HepG2 (cell line): ENCODE measurements around the gene UAP1L1. TPM values are rescaled to one million over a fixed set of nuclear protein-coding genes. Genes with fewer than 3 reads are reported as not detected.

Experiments used
- ATRX ChIP-seq: sonication (generic); formaldehyde crosslinking; IDR thresholded peaks from 2 replicates; pipeline ENCODE4 v1.4.0; 2020; ENCODE audit warnings: missing genetic modification reagents, borderline replicate concordance
- CREB1 ChIP-seq, 2 experiments: fragments of 450-650 bp in 1 of 2; IDR thresholded peaks; 2 replicates each; pipeline ENCODE4 v1.6.1; 2016 to 2017; ENCODE audit warnings: control low read depth in 1 of 2, mild to moderate bottlenecking in 1 of 2, missing compliant biosample characterization in 1 of 2, missing genetic modification characterization in 1 of 2
- NFKBIZ ChIP-seq: IDR thresholded peaks from 2 replicates; pipeline ENCODE4 v1.6.1; 2018; ENCODE audit warnings: missing genetic modification reagents, missing compliant biosample characterization
- RFX5 ChIP-seq: IDR thresholded peaks from 2 replicates; pipeline ENCODE4 v1.6.1; 2011; ENCODE audit warnings: low read depth, low read length, improper control_type of control experiment
- SMAD9 ChIP-seq: sonication (generic); formaldehyde crosslinking; IDR thresholded peaks from 2 replicates; pipeline ENCODE4 v1.5.1; 2020; ENCODE audit warnings: mild to moderate bottlenecking, missing genetic modification reagents
- SNRNP70 ChIP-seq: fragments of 200-400 bp; formaldehyde crosslinking; IDR thresholded peaks from 2 replicates; pipeline ENCODE4 v1.6.1; 2017; ENCODE audit warnings: mild to moderate bottlenecking, low read depth, low read length, moderate library complexity
- SRY ChIP-seq: sonication (generic); formaldehyde crosslinking; IDR thresholded peaks from 2 replicates; pipeline ENCODE4 v1.8.0; 2022; ENCODE audit warnings: mild to moderate bottlenecking, missing genetic modification reagents
- ZFP62 ChIP-seq: sonication (generic); formaldehyde crosslinking; IDR thresholded peaks from 2 replicates; pipeline ENCODE4 v1.4.0; 2020; ENCODE audit warnings: missing genetic modification reagents
- ZKSCAN1 ChIP-seq: fragments of 150-350 bp; IDR thresholded peaks from 2 replicates; pipeline ENCODE4 v1.6.1; 2014; ENCODE audit warnings: low read length
- ZNF546 ChIP-seq: sonication (generic); formaldehyde crosslinking; conservative IDR thresholded peaks from 2 replicates; pipeline ENCODE4 v1.8.1; 2023; ENCODE audit warnings: mild to moderate bottlenecking, missing genetic modification reagents
- ZNF564 ChIP-seq: sonication (generic); formaldehyde crosslinking; IDR thresholded peaks from 2 replicates; pipeline ENCODE4 v1.8.1; 2023; ENCODE audit warnings: mild to moderate bottlenecking, missing genetic modification reagents
- ZNF841 ChIP-seq: sonication (generic); formaldehyde crosslinking; IDR thresholded peaks from 2 replicates; pipeline ENCODE4 v1.8.1; 2023; ENCODE audit warnings: missing genetic modification reagents, borderline replicate concordance
- ZSCAN22 ChIP-seq: sonication (generic); formaldehyde crosslinking; IDR thresholded peaks from 2 replicates; pipeline ENCODE4 v1.4.0; 2020; ENCODE audit warnings: mild to moderate bottlenecking, missing genetic modification reagents
- ZZZ3 ChIP-seq: sonication (generic); formaldehyde crosslinking; IDR thresholded peaks from 2 replicates; pipeline ENCODE4 v1.4.0; 2020; ENCODE audit warnings: missing genetic modification reagents, mild to moderate bottlenecking, borderline replicate concordance
- polyA plus RNA-seq, 8 experiments: library from polyadenylated mRNA; depleted of rRNA in 3 of 8; stranded (reverse) in 7 of 8; unstranded in 1 of 8; fragments of >200 nt; fragmentation: Illumina TruSeq in 4 of 8; extraction: Trizol in 4 of 8; gene quantifications; 2 replicates each; pipeline versions ENCODE4 v1.2.1 to v1.2.3, GENCODE V29; 2011 to 2016; ENCODE audit warnings: low read depth in 4 of 8, missing spikeins in 1 of 8, mixed read lengths in 1 of 8; ENCODE audit not compliant: insufficient read depth in 1 of 8
- total RNA-seq, 5 experiments: library from RNA; depleted of rRNA; stranded (reverse); fragments of >200 nt; fragmentation: Illumina TruSeq; extraction: Trizol; gene quantifications; 2 replicates each; pipeline ENCODE4 v1.2.3, GENCODE V29; 2016; ENCODE audit warnings: low read depth in 1 of 5
- TF ChIP-seq, protein P1 (sequence below): sonication (generic); formaldehyde crosslinking; IDR thresholded peaks from 2 replicates; pipeline ENCODE4 v1.4.0; 2020; ENCODE audit warnings: missing genetic modification reagents, mild to moderate bottlenecking, borderline replicate concordance
- TF ChIP-seq, protein P2 (sequence below): sonication (generic); formaldehyde crosslinking; IDR thresholded peaks from 2 replicates; pipeline ENCODE4 v1.4.0; 2020; ENCODE audit warnings: missing genetic modification reagents
- TF ChIP-seq, protein P3 (sequence below): sonication (generic); formaldehyde crosslinking; IDR thresholded peaks from 2 replicates; pipeline ENCODE4 v1.8.1; 2023; ENCODE audit warnings: mild to moderate bottlenecking, inconsistent platforms, moderate library complexity, missing genetic modification reagents, borderline replicate concordance
- TF ChIP-seq, protein P4 (sequence below): sonication (generic); formaldehyde crosslinking; IDR thresholded peaks from 2 replicates; pipeline ENCODE4 v1.8.1; 2023; ENCODE audit warnings: mild to moderate bottlenecking, missing genetic modification reagents
- TF ChIP-seq, protein P5 (sequence below): sonication (generic); formaldehyde crosslinking; IDR thresholded peaks from 2 replicates; pipeline ENCODE4 v1.8.0; 2022; ENCODE audit warnings: mild to moderate bottlenecking, missing genetic modification reagents

The UAP1L1 gene
- total and polyA plus RNA-seq, 2 of the 13 experiments (the other 11 are each of a cell fraction or from before 2014, with no cell fraction given), result 5.4 to 6.4 TPM

DNA sequence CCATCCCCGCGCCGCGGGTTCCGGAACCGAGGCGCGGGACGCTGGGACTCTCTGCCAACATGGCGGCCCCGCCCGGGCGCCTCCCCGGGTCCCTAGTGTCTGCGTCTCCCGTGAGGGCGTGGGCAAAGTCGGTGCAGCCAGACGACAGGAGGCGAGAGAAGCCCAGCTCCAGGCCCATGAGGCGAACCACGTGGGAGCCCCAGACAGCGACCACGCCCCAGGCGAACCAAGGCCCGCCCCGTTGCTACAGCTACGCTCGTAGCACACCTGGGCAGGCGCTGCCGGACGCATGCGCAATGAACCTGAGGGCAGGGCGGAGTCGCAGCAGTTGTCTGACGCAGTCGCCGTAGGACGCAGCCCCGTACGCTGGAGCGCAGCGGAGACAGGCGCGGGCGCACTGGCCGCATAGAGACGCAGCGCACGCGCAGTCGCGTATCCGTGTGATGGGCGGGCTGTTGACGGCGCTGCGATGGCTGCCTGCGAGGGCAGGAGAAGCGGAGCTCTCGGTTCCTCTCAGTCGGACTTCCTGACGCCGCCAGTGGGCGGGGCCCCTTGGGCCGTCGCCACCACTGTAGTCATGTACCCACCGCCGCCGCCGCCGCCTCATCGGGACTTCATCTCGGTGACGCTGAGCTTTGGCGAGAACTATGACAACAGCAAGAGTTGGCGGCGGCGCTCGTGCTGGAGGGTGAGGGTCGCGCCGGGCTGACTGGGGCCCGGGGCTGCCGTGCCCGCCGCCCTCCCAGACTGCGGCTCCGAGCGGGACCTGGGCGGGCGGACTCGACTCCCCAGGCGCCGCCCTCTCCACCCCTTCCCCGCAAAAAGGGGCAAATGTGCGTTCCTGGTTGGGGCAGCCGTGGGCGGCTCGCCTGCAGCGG lies 9.5 kb downstream of the UAP1L1 start, which contains the start of gene MAN1B1 (continued):
- TF ChIP-seq, protein P1, sequence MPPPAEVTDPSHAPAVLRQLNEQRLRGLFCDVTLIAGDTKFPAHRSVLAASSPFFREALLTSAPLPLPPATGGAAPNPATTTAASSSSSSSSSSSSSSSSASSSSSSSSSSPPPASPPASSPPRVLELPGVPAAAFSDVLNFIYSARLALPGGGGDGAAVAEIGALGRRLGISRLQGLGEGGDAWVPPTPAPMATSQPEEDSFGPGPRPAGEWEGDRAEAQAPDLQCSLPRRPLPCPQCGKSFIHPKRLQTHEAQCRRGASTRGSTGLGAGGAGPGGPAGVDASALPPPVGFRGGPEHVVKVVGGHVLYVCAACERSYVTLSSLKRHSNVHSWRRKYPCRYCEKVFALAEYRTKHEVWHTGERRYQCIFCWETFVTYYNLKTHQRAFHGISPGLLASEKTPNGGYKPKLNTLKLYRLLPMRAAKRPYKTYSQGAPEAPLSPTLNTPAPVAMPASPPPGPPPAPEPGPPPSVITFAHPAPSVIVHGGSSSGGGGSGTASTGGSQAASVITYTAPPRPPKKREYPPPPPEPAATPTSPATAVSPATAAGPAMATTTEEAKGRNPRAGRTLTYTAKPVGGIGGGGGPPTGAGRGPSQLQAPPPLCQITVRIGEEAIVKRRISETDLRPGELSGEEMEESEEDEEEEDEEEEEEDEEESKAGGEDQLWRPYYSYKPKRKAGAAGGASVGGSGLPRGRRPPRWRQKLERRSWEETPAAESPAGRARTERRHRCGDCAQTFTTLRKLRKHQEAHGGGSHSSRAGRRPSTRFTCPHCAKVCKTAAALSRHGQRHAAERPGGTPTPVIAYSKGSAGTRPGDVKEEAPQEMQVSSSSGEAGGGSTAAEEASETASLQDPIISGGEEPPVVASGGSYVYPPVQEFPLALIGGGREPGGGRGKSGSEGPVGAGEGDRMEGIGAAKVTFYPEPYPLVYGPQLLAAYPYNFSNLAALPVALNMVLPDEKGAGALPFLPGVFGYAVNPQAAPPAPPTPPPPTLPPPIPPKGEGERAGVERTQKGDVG (CRISPR knock-in tag), result no peak
- TF ChIP-seq ZFP62 (CRISPR knock-in tag) (no peak), SMAD9 (CRISPR knock-in tag) (no peak), ATRX (CRISPR knock-in tag) (no peak), ZNF546 (CRISPR knock-in tag) (no peak; the same call in 1 of the 2 replicates), SNRNP70 (no peak), NFKBIZ (CRISPR knock-in tag) (peak; percentile 23; the same call in 1 of the 2 replicates), ZNF841 (CRISPR knock-in tag) (no peak), ZNF564 (CRISPR knock-in tag) (no peak; the same call in 1 of the 2 replicates), ZZZ3 (no peak), RFX5 (peak; percentile 42; the same call in 1 of the 2 replicates), ZSCAN22 (CRISPR knock-in tag) (no peak), ZKSCAN1 (no peak), SRY (CRISPR knock-in tag) (peak; percentile 31), CREB1 (IDR thresholded peaks at IDR 0.05) (peak; percentile 84), CREB1 (CRISPR knock-in tag; IDR thresholded peaks at IDR 0.05) (no peak)
- TF ChIP-seq, protein P2, sequence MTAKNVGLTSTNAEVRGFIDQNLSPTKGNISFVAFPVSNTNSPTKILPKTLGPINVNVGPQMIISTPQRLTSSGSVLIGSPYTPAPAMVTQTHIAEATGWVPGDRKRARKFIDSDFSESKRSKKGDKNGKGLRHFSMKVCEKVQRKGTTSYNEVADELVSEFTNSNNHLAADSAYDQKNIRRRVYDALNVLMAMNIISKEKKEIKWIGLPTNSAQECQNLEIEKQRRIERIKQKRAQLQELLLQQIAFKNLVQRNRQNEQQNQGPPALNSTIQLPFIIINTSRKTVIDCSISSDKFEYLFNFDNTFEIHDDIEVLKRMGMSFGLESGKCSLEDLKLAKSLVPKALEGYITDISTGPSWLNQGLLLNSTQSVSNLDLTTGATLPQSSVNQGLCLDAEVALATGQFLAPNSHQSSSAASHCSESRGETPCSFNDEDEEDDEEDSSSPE (CRISPR knock-in tag), result peak; percentile 77
- TF ChIP-seq, protein P3, sequence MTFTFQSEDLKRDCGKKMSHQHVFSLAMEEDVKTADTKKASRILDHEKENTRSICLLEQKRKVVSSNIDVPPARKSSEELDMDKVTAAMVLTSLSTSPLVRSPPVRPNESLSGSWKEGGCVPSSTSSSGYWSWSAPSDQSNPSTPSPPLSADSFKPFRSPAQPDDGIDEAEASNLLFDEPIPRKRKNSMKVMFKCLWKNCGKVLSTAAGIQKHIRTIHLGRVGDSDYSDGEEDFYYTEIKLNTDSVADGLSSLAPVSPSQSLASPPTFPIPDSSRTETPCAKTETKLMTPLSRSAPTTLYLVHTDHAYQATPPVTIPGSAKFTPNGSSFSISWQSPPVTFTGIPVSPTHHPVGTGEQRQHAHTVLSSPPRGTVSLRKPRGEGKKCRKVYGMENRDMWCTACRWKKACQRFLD, result 0 out of 2 replicates have a peak, but pooled peaks have one; percentile 22
- TF ChIP-seq, protein P4, sequence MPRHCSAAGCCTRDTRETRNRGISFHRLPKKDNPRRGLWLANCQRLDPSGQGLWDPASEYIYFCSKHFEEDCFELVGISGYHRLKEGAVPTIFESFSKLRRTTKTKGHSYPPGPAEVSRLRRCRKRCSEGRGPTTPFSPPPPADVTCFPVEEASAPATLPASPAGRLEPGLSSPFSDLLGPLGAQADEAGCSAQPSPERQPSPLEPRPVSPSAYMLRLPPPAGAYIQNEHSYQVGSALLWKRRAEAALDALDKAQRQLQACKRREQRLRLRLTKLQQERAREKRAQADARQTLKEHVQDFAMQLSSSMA (CRISPR knock-in tag), result 0 out of 2 replicates have a peak, but pooled peaks have one; percentile 51
- TF ChIP-seq, protein P5, sequence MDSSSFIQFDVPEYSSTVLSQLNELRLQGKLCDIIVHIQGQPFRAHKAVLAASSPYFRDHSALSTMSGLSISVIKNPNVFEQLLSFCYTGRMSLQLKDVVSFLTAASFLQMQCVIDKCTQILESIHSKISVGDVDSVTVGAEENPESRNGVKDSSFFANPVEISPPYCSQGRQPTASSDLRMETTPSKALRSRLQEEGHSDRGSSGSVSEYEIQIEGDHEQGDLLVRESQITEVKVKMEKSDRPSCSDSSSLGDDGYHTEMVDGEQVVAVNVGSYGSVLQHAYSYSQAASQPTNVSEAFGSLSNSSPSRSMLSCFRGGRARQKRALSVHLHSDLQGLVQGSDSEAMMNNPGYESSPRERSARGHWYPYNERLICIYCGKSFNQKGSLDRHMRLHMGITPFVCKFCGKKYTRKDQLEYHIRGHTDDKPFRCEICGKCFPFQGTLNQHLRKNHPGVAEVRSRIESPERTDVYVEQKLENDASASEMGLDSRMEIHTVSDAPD (CRISPR knock-in tag), result no peak
